ENCODE measurements around the gene HTRA3.
"Not testable (repeated sequence)": the region's sequence is repeated elsewhere in the genome, so short reads cannot be mapped to it uniquely, and the experiment has no call there.

HTRA3 gene

DNA sequence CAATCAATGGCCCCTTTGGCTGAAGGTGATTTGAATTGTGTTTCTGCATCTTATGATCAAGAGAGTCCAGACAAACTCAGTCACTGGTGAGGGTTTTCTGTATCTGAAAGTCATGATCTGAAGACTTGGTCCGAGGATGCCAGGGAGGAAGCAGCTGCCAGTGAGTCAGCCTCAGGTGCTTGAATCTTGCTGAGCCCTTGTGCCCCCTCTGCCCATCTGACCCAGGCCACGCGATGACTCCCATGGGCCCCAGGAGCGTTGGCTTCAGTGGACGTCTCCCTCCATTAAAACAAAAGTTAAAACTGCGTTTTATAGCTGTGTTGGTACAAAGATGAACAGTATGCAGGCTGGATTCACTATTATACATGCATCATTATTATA lies 62.0 kb downstream of the HTRA3 start:
- no peak for DNase-seq

GRCh38 chr4:8332038-8332857 lies 62.7 kb downstream of the HTRA3 start:
- no peak for DNase-seq

- DNase-seq: no peak
Observed at GRCh38 chr4:8332891-8333331, 63.4 kb downstream of the HTRA3 start.

DNA sequence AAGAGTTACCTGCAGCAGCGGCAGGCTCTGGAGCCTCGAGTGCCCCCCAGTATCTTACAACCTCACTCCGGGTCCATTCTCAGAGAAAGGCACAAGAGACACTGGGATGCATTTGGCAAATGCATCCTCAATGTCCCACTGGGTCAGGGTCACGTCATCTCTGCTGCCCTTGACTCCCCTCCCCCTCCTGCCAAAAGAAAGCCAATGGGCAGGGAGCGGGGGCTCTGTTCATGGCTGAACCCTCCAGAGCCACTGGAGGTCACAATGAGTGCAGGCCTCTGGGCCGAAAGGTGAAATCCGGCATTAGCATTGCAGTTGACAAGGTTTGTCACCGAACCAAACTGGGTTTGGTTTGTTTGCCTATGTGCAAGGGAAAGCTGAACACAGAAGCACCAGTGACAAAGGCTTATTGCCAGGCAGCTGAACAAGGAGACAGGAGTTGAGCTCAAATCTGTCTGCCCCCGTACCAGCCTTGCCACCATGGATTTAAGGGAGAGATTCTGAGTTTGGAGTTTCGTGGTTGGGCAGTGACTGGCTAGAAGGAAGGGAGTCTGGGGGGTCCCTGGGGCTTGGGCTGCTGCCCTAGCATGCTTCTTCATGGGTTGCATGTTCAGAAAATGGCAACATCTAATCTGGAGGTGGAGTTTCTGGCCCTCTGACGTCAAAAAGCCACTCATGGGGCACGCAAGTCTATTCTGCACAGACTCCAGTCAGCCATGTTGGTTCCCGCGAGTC lies 64.3 kb downstream of the HTRA3 start:
- no peak for DNase-seq

DNA sequence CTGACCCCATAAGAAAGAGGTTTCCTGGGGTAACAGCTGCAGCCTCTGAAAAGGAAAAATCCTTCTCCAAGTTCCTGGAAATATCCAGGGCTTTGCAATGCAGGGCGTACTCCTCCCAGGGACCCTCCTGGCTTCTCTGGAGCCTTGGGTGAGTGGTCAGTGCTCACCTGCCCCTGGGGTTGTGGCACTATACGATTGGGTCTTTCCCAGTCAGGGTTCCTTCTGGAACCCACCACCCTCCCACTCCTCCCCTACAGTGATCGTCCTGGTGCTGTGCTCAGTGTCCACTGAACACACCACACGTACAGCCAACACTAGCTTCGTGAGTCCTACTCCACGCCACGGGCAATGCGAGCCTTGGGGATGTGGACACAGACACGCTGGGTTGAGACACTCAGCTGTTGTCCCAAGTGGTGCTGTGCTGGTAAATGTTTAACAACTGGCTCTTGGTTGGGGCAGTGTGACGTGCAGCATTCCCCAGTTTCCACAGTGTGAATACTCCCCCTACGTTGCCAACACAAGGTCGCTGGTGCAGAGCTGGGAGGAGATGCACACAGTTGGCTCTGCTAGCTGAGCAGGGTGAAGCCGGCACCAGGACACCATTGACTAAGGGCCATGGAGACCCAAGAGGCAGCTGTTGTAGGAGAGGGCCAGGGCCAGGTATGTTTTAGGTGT lies 65.4 kb downstream of the HTRA3 start:
- DNase-seq: no peak

DNA sequence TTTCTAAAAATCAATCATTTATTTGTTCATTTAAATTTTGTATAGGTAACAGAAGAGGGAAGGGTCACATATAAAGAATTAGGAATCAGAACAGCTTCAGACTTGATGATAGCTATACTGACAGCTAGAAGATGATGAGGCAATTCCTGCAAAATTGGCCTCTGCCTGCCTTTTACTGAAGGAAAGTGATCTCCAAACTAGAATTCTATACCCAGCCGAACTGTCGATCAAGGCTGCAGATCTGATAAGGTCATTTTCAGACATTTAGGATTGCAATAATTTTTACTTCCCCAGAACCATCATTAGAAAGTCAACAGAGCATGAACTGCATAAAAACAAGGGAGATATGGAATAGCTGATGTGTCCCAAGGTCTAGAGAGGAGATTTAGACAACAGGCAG lies 66.3 kb downstream of the HTRA3 start:
- DNase-seq: no peak

GRCh38 chr4:8336412-8337075 lies 67.0 kb downstream of the HTRA3 start:
- DNase-seq: no peak

DNA sequence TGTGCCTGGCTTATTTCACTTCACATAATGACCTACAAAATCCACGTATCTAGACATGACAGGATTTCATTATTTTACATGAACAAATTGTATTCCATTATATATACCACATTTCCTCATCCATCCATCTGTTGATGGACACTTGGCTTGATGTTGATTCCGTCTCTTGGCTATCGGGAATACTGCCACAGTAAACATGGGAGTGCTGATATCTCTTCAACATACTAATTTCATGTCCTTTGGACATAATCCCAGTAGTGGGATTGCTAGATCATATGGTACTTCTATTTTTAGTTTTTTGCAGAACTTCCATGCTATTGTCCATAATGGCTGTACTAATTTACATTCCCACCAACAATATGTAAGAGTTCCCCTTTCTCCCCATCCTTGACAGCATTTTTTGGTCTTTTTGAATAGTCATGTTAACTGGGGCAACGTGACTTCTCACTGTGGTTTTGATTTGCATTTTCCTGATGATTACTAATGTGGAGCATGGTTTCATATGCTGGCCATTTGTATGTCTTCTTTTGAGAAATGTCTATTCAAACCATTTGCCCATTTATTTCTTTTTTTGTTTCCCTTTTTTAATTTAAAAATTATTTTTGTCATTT lies 68.9 kb downstream of the HTRA3 start:
- no peak for DNase-seq

DNA sequence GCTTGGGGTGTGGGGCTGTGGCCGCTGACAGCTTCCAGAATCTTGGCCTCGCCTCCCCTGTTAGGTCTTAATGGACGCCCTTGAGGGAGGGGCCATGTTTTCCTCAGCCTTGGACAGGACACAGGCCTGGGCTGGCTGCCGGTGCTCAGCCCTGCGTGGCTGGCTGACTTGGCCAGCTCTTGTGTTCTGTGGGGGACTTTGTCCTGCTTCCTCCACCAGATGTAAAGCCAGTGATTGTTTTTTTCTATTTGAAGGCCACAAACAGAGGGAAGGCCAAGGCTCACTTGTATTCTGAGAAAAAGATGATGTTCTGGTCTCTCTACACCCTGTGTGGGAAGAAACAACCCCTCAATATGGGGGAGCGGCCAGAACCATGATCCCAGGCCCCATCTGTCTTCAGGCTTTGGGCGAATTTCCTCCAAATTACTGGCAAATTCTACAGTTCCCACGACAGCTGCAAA lies 71.3 kb downstream of the HTRA3 start:
- no peak for DNase-seq

DNA sequence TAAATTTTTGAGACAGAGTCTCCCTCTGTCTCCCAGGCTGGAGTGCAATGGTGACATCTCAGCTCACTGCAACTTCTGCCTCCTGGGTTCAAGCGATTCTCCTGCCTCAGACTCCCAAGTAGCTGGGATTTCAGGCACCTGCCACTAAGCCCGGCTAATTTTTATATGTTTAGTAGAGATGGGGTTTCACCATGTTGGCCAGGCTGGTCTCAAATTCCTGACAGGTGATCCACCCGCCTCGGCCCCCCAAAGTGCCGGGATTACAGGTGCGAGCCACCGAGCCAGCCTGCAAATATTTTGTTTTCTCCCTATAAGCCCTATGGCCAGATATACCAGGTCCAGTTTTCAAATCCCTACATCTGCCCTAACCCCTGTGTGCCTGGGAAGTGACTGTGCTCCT lies 71.7 kb downstream of the HTRA3 start:
- not testable (repeated sequence) for DNase-seq

DNA sequence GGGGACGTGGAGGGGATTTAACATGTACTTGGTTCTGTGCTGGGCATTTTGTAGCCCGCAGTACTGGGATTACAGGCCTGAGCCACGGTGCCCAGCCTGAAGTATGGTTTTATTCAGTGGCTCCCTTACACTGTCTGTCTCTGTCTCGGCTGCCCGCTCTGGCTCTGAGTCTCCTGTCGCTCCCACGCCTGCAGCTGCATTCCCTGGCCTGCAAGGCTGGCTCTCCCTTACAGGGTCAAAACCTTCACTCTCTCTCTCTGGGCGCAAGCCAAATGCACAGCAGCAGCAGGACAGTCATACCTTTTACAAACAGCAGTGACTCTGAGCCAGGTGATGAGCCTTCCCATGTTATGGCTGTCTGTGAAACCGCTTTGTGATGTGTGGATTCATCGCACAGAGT lies 72.1 kb downstream of the HTRA3 start:
- no peak for DNase-seq

DNA sequence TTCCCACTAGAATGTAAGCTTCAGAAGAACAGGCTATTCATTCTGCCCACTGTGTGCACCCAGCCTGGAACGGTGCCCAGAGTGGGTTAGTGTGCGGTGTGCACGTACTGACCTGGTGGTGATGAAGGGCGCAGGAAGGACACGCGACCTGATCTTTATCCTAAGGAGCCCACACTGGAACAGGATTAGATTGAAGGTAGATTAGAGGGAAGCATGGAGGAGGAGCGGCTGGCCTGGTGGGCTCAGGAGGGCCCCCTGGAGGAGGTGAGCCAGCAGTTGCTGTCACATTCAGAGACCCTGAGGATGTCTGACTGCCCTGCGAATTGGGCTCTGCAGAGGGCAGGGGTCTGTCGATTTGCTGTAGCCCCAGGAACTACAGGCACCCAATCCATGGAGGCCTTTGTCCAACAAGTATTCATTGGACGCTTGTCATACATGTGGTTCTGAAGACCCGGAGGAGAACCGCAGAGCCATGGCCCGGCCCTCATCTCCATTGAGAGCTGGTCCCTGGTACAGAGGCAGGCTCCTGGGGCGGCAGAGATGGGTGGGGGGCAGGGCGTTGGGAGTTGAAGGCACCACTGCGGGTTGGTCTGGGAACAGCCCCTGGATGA lies 73.2 kb downstream of the HTRA3 start:
- DNase-seq: no peak

DNA sequence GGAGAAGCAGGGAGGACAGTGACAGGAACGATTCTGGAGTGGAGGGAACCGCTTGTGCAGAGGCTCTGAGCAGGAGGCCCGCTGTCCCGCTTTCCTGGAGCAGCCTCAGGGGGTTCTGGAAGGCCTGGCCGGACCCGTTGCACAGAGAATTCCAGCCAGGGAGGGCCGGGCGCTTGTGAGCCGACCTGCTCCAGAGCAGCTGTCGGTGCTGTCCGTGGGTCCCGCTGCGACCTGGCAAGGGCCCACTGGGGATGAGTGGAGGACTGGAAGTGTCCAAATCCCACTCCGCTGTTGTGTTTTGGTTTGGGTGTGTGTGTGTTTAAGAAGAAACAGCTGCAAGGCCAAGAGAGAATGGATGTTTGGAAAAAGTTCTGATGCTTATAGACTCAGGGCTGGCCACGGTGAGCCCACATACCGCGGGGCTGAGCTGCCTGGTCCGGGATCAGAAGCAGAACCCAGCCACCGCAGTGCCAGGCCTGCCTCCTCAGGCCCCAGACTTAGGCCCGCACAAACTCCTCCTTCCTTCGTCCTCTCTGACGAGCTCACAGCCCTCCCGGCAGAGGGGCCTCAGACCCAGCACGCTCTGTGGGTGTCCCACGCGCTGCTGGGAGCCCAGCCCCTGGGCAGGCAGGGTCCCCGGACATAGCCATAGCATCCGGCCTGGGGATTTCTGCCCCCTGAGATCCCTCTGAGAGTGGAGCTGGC lies 73.9 kb downstream of the HTRA3 start:
- no peak for DNase-seq

- no peak for DNase-seq
Observed at GRCh38 chr4:8343967-8344331, 74.4 kb downstream of the HTRA3 start.

GRCh38 chr4:8344377-8344776 lies 74.8 kb downstream of the HTRA3 start:
- DNase-seq: no peak

DNA sequence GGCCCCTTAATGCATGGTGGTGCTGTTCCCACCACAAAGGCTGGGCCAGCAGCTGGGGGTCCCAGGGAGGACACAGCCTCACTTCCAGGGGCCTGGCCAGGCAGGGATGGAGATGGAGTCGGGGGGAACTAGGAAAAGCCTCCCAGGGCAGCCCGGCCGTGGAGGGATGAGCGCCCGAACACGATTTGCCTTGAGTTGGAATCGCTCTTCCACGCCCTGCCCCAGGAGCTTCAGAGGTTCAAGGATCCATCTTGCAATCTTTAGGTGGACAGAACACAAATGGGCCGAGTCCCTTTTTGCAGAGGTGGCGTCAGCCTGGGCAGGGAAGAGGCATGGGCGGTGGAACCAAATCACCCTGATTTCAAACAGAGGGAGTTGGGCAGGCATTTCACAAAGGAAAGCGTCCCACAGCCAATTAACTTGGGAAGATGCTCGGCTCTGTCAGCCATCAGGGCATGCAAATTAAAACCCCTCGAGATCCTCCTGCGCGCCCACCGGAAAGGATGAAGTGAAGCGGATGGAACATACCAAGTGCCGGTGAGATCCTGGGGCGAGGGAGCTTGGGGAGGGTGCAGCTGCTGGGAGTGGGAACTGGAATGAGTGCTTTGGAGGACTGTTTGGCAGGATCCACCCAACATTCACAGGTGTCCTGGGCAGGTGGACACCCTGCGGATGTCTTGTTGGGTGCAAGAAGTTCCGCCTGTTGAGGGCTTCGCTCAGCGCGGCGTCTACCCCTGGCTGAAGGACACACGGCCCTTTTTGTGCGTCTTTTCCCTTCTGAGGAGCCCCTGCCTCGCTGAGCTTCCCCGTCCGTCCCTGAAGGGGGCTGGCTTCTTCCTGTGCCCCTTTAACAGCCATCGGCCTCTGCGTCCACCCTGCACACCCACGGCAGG lies 75.7 kb downstream of the HTRA3 start:
- no peak for DNase-seq

DNA sequence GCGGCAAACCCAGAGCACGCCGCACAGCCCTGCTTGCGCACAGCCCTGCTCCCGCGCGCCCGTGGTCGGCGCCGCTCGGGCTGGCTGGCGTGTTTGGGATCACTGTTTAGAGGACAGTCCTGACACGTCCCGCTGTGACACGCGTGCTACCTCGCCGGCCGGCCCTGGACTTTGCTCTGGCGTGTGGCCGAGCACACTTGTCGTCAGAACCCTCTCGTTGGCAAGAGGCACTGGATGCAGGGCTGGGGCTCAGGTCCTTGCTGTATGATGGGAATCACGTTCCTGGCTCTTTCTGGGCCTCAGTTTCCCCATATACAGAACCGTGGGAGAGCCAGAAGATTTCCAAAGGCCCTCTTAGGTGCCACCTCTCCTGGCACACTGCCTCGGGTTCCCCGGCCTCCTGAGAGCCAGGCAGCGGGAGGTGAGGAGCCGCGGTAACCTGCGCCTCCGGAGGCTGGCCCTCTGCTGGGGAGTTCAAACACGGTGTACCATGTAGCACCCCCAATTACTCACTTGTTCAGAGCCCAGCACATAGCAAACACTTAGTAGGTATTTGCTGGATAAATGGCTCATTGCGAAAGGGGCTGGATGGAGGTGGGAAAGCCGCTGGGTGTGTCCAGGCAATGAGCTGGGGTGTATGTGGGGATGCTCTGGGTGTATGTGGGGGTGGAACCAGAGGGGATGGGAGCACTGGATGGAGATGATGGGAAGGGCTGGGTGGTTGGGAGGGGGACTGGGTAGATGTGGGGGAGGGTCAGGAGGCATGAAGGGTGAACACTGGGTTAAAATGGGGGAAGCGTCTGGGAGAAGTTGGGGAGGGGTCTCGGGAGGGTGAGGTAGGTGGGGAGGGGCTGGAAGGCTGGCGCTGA lies 76.6 kb downstream of the HTRA3 start:
- DNase-seq: no peak

DNA sequence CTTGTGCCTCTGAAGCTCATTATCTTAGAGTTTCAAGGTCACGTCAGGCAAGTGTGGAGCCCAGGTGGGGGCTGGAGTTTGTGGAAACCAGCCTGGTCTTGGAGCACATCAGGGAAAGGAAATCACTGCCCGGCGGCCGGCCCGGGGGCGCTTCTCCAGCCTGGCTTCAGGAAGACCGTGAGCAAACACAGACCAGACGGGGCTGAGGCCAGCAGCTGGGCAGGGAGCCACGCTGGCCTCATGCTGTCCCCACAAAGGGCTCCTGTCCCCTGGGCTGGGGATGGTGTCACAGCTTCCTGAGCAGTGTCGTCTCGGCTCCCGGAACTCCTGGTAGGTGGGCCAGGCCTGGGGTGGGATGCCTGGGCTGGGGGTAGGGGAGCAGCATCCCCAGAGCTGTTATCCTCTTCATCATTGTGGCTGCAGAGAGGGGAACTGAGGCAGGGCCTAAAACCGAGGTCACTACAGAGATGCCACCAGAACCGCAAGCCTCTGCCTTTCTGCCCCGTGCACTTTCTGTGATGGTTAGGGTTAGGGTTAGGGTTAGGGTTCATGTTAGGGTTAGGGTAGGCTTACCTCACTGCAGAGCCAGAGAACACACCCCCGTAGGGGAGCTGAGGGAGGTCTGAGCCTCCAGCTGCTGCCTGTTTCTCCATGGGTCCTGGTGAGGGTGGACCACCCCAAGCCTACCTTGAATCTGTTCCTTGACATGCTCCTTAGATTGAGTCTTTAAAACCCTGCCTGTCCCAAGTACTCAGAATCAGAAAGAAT lies 77.5 kb downstream of the HTRA3 start:
- no peak for DNase-seq

DNA sequence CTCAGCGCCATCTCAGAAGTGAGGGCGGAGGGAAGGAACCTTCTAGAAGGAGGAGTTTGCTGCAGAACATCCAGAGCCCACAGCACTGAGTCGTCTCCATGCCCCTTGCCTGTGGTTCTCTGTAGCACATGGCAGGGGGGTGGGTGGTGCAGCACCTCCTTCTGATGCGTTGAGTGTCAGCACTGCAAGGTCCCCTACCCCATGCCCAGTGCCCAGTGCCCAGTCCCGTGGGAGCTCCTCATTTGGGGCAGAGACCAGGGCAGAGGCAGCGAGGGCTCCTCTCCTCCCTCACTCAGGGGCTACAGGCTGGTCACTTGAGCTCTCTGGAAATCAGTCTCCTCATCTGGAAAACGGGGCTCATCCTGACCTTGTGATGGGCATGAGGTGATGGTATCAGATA lies 78.1 kb downstream of the HTRA3 start:
- DNase-seq: no peak

Measured in NCI-H1436 (cell line).